ENCODE data around the gene ZNF593. TPM values are rescaled to one million over a fixed set of nuclear protein-coding genes. Genes with fewer than 3 reads are reported as not detected.

Gene ZNF593
- total RNA-seq, 4 donors from 2014 or later = 18.4 to 64.1 (median 42.5) TPM

GRCh38 chr1:26164861-26165842, 4.6 kb upstream of the ZNF593 start:
- no peak for ATAC-seq (ENCODE audit: low FRiP score)
- no peak for DNase-seq (ENCODE audit: low spot score)
- TF ChIP-seq CTCF (IDR thresholded peaks at IDR 0.05) = no peak

- DNase-seq (ENCODE audit: low spot score) = no peak
- ATAC-seq (ENCODE audit: low FRiP score) = no peak
- no peak for TF ChIP-seq CTCF (IDR thresholded peaks at IDR 0.05)
These were observed 2.9 kb upstream of the ZNF593 start for GRCh38 chr1:26166719-26167281.

GRCh38 chr1:26168410-26169197, 1.1 kb upstream of the ZNF593 start, which contains the start of gene C1orf232:
TSS of gene C1orf232 (minus strand) at chr1:26168963. CDS start at chr1:26168499, 464 bp downstream.
- ATAC-seq (ENCODE audit: low FRiP score) (no peak), DNase-seq (ENCODE audit: low spot score) (no peak)
- TF ChIP-seq CTCF (IDR thresholded peaks at IDR 0.05) = no peak

- TF ChIP-seq CTCF (IDR thresholded peaks at IDR 0.05) = no peak
- no peak for ATAC-seq (ENCODE audit: low FRiP score)
- no peak for DNase-seq (ENCODE audit: low spot score)
These were observed 532 bp upstream of the ZNF593 start for GRCh38 chr1:26169198-26169554.

- DNase-seq (ENCODE audit: low spot score) (no peak), ATAC-seq (ENCODE audit: low FRiP score) (no peak)
- TF ChIP-seq CTCF (IDR thresholded peaks at IDR 0.05) = no peak
These were observed 739 bp downstream of the ZNF593 start for GRCh38 chr1:26170472-26170821.

- DNase-seq (ENCODE audit: low spot score) (no peak), ATAC-seq (ENCODE audit: low FRiP score) (no peak)
- no peak for TF ChIP-seq CTCF (IDR thresholded peaks at IDR 0.05)
These were observed 1.7 kb downstream of the ZNF593 start, which contains the start of gene ZNF593OS for GRCh38 chr1:26171084-26172072. TSS of gene ZNF593OS (minus strand) at chr1:26171832. CDS start at chr1:26171661, 171 bp downstream.
